GM13976 (cell line): ENCODE results near the gene PITPNM1.

Experiments used
- DNase-seq: peaks from one replicate; pipeline ENCODE4 v3.0.0; 2012; ENCODE audit warnings: low spot score
- CTCF ChIP-seq: IDR thresholded peaks from 2 replicates; pipeline ENCODE4 v1.5.1; 2012; ENCODE audit warnings: borderline replicate concordance, mild to moderate bottlenecking; ENCODE audit not compliant: insufficient read depth; ENCODE audit errors: extremely low read depth, missing control alignments, control extremely low read depth
- in situ Hi-C: fragments of 300-500 bp; cut with MboI; formaldehyde crosslinking; loops from one replicate; pipeline ENCODE4 v1.12.0; 2022; ENCODE audit warnings: low sequenced_read_pairs, mixed read lengths, inconsistent platforms; ENCODE audit not compliant: unreplicated experiment

The PITPNM1 gene

GRCh38 chr11:67499808-67500483 is 5.2 kb downstream of the PITPNM1 start:
- DNase-seq, result no peak
- in situ Hi-C loops, result loop anchor here (10.0 kb wide), 1 partner anchor 115 kb away; no protein-coding TSS in a partner anchor
- TF ChIP-seq CTCF, result no peak

- no peak for DNase-seq
- in situ Hi-C loops, result no loop called here
- no peak for TF ChIP-seq CTCF
Observed at GRCh38 chr11:67498544-67498972, 6.6 kb downstream of the PITPNM1 start.

- DNase-seq, result no peak
- TF ChIP-seq CTCF, result no peak
- in situ Hi-C loops, result no loop called here
Observed at GRCh38 chr11:67497656-67498291, 7.4 kb downstream of the PITPNM1 start.

GRCh38 chr11:67496113-67496512 is 9.1 kb downstream of the PITPNM1 start:
- no peak for TF ChIP-seq CTCF
- no peak for DNase-seq
- in situ Hi-C loops, result no loop called here

GRCh38 chr11:67495234-67496005 is 9.7 kb downstream of the PITPNM1 start:
- in situ Hi-C loops, result no loop called here
- DNase-seq, result no peak
- TF ChIP-seq CTCF, result no peak

GRCh38 chr11:67494371-67495233 is 10.6 kb downstream of the PITPNM1 start:
- TF ChIP-seq CTCF, result no peak
- in situ Hi-C loops, result no loop called here
- DNase-seq, result no peak
